Naive thymus-derived CD8-positive, alpha-beta T cell (primary cell): ENCODE data around the gene LTO1. TPM values are rescaled to one million over a fixed set of nuclear protein-coding genes. Genes with fewer than 3 reads are reported as not detected.

Experiments used
- ATAC-seq, 2 donors: fragments of 150-1000 bp; cut with Tn5 transposase in 1 of 2; sonication (Bioruptor Pico), chemical (Tn5 transposase) in 1 of 2; 1 replicate in 1 of 2; 2 replicates in 1 of 2; pipeline ENCODE4 v1.10.0; 2021; ENCODE audit warnings: mild to moderate bottlenecking in 2 of 2, moderate library complexity in 2 of 2
- POLR2A ChIA-PET: fragments of 350-600 bp; sonication (Branson Sonifier 250); formaldehyde crosslinking; loops from one replicate; lab custom pipeline; 2021; ENCODE audit warnings: antibody characterized with exemption; lab: Charles Lee
- DNase-seq, 10 donors: peaks; one replicate each; pipeline versions ENCODE4 v3.0.0 to v3.0.0-alpha.2; 2020 to 2022
- H3K27ac Mint-ChIP-seq, 10 donors: one replicate each; pipeline ENCODE4 v1.8.0; 2020 to 2022; ENCODE audit warnings: mild to moderate bottlenecking in 10 of 10, mixed read lengths in 10 of 10, moderate library complexity in 4 of 10, inconsistent platforms in 1 of 10
- H3K27me3 Mint-ChIP-seq, 5 donors: one replicate each; pipeline ENCODE4 v1.8.0; 2021 to 2022; ENCODE audit warnings: mixed read lengths in 5 of 5
- H3K36me3 Mint-ChIP-seq, 3 donors: one replicate each; pipeline ENCODE4 v1.8.0; 2020 to 2022; ENCODE audit warnings: mixed read lengths in 3 of 3, mild to moderate bottlenecking in 2 of 3, inconsistent platforms in 1 of 3
- H3K4me1 Mint-ChIP-seq, 4 donors: one replicate each; pipeline ENCODE4 v1.8.0; 2021 to 2022; ENCODE audit warnings: mixed read lengths in 4 of 4
- H3K4me3 Mint-ChIP-seq, 10 donors: one replicate each; pipeline ENCODE4 v1.8.0; 2020 to 2022; ENCODE audit warnings: mild to moderate bottlenecking in 10 of 10, mixed read lengths in 10 of 10, moderate library complexity in 6 of 10, inconsistent platforms in 1 of 10
- H3K9me3 Mint-ChIP-seq, 9 donors: one replicate each; pipeline ENCODE4 v1.8.0; 2020 to 2022; ENCODE audit warnings: mixed read lengths in 9 of 9, mild to moderate bottlenecking in 3 of 9, inconsistent platforms in 1 of 9, moderate library complexity in 1 of 9
- polyA plus RNA-seq, 3 donors: library from polyadenylated mRNA; unstranded; fragments of 300-500 nt; fragmentation: Illumina TruSeq; gene quantifications; one replicate each; pipeline ENCODE4 v1.2.3, GENCODE V29; 2021
- total RNA-seq, 8 experiments: library from RNA in 2 of 8; stranded (reverse) in 2 of 8; gene quantifications; one replicate each; pipeline ENCODE4 v1.2.3 and lab custom pipeline; 2021 to 2026

The LTO1 gene
- total and polyA plus RNA-seq, 5 experiments from 2014 or later = 12.5 to 77.8 (median 14.5) TPM

GRCh38 chr11:69637941-69638871 is 36.9 kb downstream of the LTO1 start:
- Mint-ChIP-seq H3K9me3 (peaks cover 0 to 2% (median 0%) of the 10 kb centered on the region in 9 donors), H3K27me3 (peaks cover 13 to 70% (median 41%) of the 10 kb centered on the region in 5 donors), H3K36me3 (no peaks in the 10 kb centered on the region), H3K27ac (no peak overlapping the region), H3K4me1 (peaks cover 8 to 36% (median 31%) of the 10 kb centered on the region in 4 donors), H3K4me3 (peak overlapping the region in 9 of 10 donors; percentile 22 to 82 (median 53))
- ATAC-seq = no peak
- no peak for DNase-seq
- POLR2A ChIA-PET = interaction anchor here (0.6 to 0.7 kb wide), 2 partner anchors 58 to 1556 kb away, joined by 3 to 4 read pairs; no protein-coding TSS in a partner anchor

DNA sequence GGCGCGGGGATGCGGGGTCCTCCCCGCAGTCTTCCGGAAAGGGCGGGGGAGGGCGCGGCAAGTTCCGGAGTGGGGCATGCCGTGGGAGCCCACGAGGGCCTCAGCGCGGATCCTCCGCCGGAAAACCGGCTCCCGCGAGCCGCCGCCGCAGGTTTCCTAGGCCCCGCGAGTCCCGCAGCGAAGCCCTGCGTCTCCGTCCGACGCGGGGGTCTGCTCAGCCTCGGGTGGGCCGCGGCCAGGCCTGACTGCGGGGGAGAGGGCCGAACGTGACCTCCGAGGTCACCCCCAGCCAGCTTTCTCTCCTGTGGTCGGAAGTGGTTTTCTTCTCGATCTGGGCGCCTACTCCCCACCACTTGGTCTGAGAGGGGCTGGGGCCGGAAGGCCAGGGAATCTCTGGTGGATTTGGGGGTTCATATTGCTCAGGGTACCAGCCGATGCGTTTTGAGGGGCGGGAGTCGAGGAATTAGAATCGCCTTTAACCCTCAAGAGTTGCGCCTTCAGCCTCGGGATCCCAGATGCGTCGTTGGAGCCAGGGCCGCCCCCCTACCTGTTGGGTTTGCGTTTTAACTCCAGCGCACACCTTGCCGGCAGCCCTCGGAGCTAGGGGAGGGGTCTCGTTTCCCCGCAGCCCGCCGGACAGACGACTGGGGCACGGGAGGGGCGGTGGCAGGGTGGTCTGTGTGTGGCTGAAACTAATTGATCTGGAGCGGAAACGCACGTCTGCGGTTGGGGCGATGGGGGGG is 37.8 kb downstream of the LTO1 start:
- peaks cover 13 to 70% (median 42%) of the 10 kb centered on the region in 5 donors for H3K27me3 Mint-ChIP-seq
- H3K4me1 Mint-ChIP-seq = peaks cover 8 to 36% (median 31%) of the 10 kb centered on the region in 4 donors
- POLR2A ChIA-PET = no interaction called here
- no peak for ATAC-seq
- H3K27ac Mint-ChIP-seq = no peak overlapping the region
- DNase-seq = no peak
- H3K9me3 Mint-ChIP-seq = peaks cover 0 to 2% (median 0%) of the 10 kb centered on the region in 9 donors
- peak overlapping the region in 9 of 10 donors; percentile 28 to 66 (median 53) for H3K4me3 Mint-ChIP-seq
- H3K36me3 Mint-ChIP-seq = no peaks in the 10 kb centered on the region

DNA sequence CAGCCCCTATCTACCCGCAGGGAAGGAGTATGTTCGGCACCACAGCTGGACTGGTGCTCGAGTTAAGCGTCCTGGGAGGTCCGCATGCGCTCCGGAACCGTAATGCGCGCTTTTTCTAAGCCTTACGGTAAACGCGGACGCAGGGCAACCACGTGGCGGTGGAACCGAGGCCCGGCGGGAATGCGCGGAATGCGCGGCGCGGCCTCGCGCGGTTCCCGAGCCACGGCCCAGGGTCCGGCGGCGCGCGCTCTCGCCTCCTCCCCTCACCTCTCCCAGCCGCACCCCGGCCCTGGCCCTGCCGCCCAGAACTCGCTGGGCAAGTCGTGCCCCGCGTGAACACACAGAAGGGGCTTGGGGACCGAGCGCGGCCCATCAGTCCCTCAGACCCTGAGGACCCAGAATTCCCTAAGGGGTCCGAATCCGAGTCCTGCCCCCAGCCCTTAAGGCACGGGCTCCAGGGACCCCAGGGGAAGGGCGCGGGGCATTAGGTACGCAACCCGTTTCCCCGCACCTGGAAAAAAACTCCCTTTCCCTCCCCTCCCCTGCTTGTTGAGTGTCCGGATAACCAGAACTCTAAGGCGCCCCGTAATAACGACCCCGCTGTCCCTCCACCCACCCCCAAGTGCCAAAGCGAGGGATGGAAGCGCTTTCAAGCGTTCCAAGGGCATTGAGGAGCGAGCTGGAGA is 38.5 kb downstream of the LTO1 start:
- POLR2A ChIA-PET = no interaction called here
- Mint-ChIP-seq H3K9me3 (peaks cover 0 to 2% (median 0%) of the 10 kb centered on the region in 9 donors), H3K27me3 (peaks cover 13 to 70% (median 45%) of the 10 kb centered on the region in 5 donors), H3K27ac (peak overlapping the region in 1 of 10 donors; percentile 71), H3K4me1 (peaks cover 8 to 36% (median 31%) of the 10 kb centered on the region in 4 donors), H3K36me3 (no peaks in the 10 kb centered on the region), H3K4me3 (peak overlapping the region in 8 of 10 donors; percentile 18 to 69 (median 53))
- no peak for ATAC-seq
- no peak for DNase-seq

GRCh38 chr11:69635804-69636511 is 39.2 kb downstream of the LTO1 start:
- POLR2A ChIA-PET = no interaction called here
- ATAC-seq = no peak
- peaks cover 3 to 29% (median 26%) of the 10 kb centered on the region in 4 donors for H3K4me1 Mint-ChIP-seq
- peaks cover 0 to 4% (median 0%) of the 10 kb centered on the region in 9 donors for H3K9me3 Mint-ChIP-seq
- DNase-seq = no peak
- peaks cover 16 to 65% (median 44%) of the 10 kb centered on the region in 5 donors for H3K27me3 Mint-ChIP-seq
- H3K4me3 Mint-ChIP-seq = peak overlapping the region in 3 of 10 donors; percentile 8 to 34 (median 33)
- peak overlapping the region in 1 of 10 donors; percentile 71 for H3K27ac Mint-ChIP-seq
- H3K36me3 Mint-ChIP-seq = no peaks in the 10 kb centered on the region

DNA sequence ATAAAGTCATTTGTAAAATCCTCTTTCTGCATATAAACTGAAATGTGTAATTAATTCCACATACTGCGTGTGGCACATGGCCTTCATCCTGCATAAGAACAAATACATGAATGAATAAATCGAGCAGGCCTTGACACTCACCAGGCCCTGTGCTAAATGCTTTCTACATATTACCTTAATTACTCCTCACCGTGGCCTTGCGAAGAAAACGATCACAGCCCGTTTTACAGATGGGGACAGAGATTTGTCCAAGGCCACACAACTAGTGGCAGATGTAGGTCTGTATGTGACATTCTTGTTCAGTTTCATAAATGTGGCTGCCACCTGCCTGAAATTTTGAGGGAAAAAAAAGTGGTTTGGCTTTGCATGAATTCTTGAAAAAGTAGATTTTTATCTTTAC is 40.0 kb downstream of the LTO1 start:
- H3K36me3 Mint-ChIP-seq = no peaks in the 10 kb centered on the region
- POLR2A ChIA-PET = no interaction called here
- DNase-seq = no peak
- H3K27ac Mint-ChIP-seq = no peak overlapping the region
- no peak for ATAC-seq
- peaks cover 0 to 4% (median 0%) of the 10 kb centered on the region in 9 donors for H3K9me3 Mint-ChIP-seq
- H3K27me3 Mint-ChIP-seq = peaks cover 13 to 60% (median 38%) of the 10 kb centered on the region in 5 donors
- peaks cover 2 to 22% (median 20%) of the 10 kb centered on the region in 4 donors for H3K4me1 Mint-ChIP-seq
- H3K4me3 Mint-ChIP-seq = no peak overlapping the region

- Mint-ChIP-seq H3K9me3 (peaks cover 0 to 10% (median 4%) of the 10 kb centered on the region in 9 donors), H3K36me3 (peaks cover 0 to 4% (median 0%) of the 10 kb centered on the region in 3 donors), H3K4me1 (peaks cover 2 to 18% (median 16%) of the 10 kb centered on the region in 4 donors), H3K4me3 (no peak overlapping the region), H3K27me3 (peaks cover 13 to 55% (median 39%) of the 10 kb centered on the region in 5 donors), H3K27ac (peak overlapping the region in 1 of 10 donors; percentile 85)
- ATAC-seq (no peak), DNase-seq (no peak)
- POLR2A ChIA-PET = no interaction called here
These were observed 40.6 kb downstream of the LTO1 start for GRCh38 chr11:69634590-69634989.

- no peak for ATAC-seq
- peaks cover 2 to 18% (median 14%) of the 10 kb centered on the region in 4 donors for H3K4me1 Mint-ChIP-seq
- H3K27ac Mint-ChIP-seq = no peak overlapping the region
- DNase-seq = no peak
- peaks cover 0 to 15% (median 7%) of the 10 kb centered on the region in 9 donors for H3K9me3 Mint-ChIP-seq
- H3K27me3 Mint-ChIP-seq = peaks cover 12 to 55% (median 40%) of the 10 kb centered on the region in 5 donors
- peaks cover 0 to 4% (median 0%) of the 10 kb centered on the region in 3 donors for H3K36me3 Mint-ChIP-seq
- POLR2A ChIA-PET = no interaction called here
- no peak overlapping the region for H3K4me3 Mint-ChIP-seq
These were observed 41.1 kb downstream of the LTO1 start for GRCh38 chr11:69634069-69634468.

GRCh38 chr11:69632900-69633299 is 42.3 kb downstream of the LTO1 start:
- POLR2A ChIA-PET = no interaction called here
- peaks cover 9 to 48% (median 38%) of the 10 kb centered on the region in 5 donors for H3K27me3 Mint-ChIP-seq
- DNase-seq = no peak
- H3K4me3 Mint-ChIP-seq = no peak overlapping the region
- H3K9me3 Mint-ChIP-seq = peaks cover 0 to 18% (median 7%) of the 10 kb centered on the region in 9 donors
- H3K36me3 Mint-ChIP-seq = peaks cover 0 to 4% (median 0%) of the 10 kb centered on the region in 3 donors
- peaks cover 0 to 11% (median 9%) of the 10 kb centered on the region in 4 donors for H3K4me1 Mint-ChIP-seq
- no peak for ATAC-seq
- H3K27ac Mint-ChIP-seq = no peak overlapping the region

- Mint-ChIP-seq H3K27me3 (peaks cover 10 to 55% (median 38%) of the 10 kb centered on the region in 5 donors), H3K9me3 (peaks cover 0 to 18% (median 7%) of the 10 kb centered on the region in 9 donors)
These were observed 44.7 kb downstream of the LTO1 start for GRCh38 chr11:69630424-69630823.

GRCh38 chr11:69630017-69630416 is 45.1 kb downstream of the LTO1 start:
- Mint-ChIP-seq H3K36me3 (peaks cover 0 to 4% (median 0%) of the 10 kb centered on the region in 3 donors), H3K9me3 (peaks cover 0 to 18% (median 7%) of the 10 kb centered on the region in 9 donors), H3K4me3 (no peak overlapping the region), H3K4me1 (peaks cover 0 to 2% (median 0%) of the 10 kb centered on the region in 4 donors), H3K27ac (no peak overlapping the region), H3K27me3 (peaks cover 10 to 51% (median 39%) of the 10 kb centered on the region in 5 donors)
- POLR2A ChIA-PET = no interaction called here
- ATAC-seq (no peak), DNase-seq (no peak)

More at GRCh38 chr11:69630424-69630823, 44.7 kb downstream of the LTO1 start:
- Mint-ChIP-seq H3K36me3 (peaks cover 0 to 4% (median 0%) of the 10 kb centered on the region in 3 donors), H3K27ac (peak overlapping the region in 1 of 10 donors; percentile 27), H3K4me3 (no peak overlapping the region), H3K4me1 (peaks cover 0 to 2% (median 0%) of the 10 kb centered on the region in 4 donors)
- POLR2A ChIA-PET = no interaction called here
- DNase-seq = no peak
- ATAC-seq = no peak

DNA sequence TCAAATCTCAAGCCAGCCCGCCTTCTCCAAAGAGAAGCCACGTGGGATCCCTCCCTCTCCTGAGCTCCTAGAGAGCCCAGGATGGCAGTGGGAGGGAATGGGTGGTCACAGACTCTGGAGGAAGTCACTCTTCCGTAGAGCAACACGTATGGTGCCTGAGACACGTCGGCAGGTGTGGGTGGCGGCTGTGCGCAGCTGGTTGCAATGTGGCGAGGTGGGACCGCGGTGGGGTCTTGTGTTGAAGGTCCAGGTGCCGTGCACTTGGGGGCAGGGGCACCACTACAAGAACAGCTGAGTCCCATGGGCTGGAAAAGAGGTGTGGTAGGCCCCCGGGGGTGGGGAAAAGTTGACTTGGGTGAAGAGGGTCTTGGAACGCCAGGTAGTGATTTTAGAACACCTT is 47.6 kb downstream of the LTO1 start:
- Mint-ChIP-seq H3K9me3 (peaks cover 0 to 18% (median 7%) of the 10 kb centered on the region in 9 donors), H3K4me3 (no peak overlapping the region), H3K27me3 (peaks cover 11 to 38% (median 30%) of the 10 kb centered on the region in 5 donors), H3K36me3 (peaks cover 0 to 4% (median 0%) of the 10 kb centered on the region in 3 donors), H3K4me1 (peaks cover 0 to 2% (median 0%) of the 10 kb centered on the region in 4 donors), H3K27ac (peak overlapping the region in 1 of 10 donors; percentile 61)
- ATAC-seq = no peak
- POLR2A ChIA-PET = no interaction called here
- no peak for DNase-seq
